ENCODE measurements around the gene ARHGAP32.

DNA sequence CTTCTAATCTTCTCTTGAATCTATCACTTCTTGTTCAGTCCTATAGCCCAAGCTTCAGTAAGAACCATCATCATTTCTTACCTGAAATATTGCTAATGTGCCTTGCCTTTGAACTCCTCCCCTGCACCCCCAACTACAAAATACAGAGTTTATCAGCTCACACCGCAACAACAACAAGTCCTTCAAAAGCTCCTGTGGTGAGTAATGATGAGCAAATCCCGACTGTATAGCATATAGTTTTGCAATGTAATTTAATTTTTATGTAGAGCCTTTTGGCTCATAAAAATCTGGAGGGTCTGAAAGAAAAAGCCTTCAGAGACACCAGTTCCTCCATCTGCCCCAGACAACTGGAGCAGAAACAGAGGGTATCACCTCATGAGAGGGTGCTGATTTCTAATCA, 124.7 kb downstream of the ARHGAP32 start:
- no peak for TF ChIP-seq POLR2A (IDR thresholded peaks at IDR 0.05)
- TF ChIP-seq, protein P1, sequence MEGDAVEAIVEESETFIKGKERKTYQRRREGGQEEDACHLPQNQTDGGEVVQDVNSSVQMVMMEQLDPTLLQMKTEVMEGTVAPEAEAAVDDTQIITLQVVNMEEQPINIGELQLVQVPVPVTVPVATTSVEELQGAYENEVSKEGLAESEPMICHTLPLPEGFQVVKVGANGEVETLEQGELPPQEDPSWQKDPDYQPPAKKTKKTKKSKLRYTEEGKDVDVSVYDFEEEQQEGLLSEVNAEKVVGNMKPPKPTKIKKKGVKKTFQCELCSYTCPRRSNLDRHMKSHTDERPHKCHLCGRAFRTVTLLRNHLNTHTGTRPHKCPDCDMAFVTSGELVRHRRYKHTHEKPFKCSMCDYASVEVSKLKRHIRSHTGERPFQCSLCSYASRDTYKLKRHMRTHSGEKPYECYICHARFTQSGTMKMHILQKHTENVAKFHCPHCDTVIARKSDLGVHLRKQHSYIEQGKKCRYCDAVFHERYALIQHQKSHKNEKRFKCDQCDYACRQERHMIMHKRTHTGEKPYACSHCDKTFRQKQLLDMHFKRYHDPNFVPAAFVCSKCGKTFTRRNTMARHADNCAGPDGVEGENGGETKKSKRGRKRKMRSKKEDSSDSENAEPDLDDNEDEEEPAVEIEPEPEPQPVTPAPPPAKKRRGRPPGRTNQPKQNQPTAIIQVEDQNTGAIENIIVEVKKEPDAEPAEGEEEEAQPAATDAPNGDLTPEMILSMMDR (IDR thresholded peaks at IDR 0.05): no peak
